Kidney (tissue), 14 donors: ENCODE data around the gene PLA2G2D. TPM values are rescaled to one million over a fixed set of nuclear protein-coding genes. Genes with fewer than 3 reads are reported as not detected.

Experiments
- DNase-seq, 5 donors: peaks; one replicate each; pipeline ENCODE4 v3.0.0-alpha.2; 2013 to 2020
- FAIRE-seq: peaks from 2 replicates; lab custom pipeline; 2012; peaks lifted over from hg19 to GRCh38; lab: Jason Lieb, UNC
- H3K27ac ChIP-seq, 2 donors: one replicate each; pipeline ENCODE4 v1.7.0; 2013; ENCODE audit warnings: low read depth in 2 of 2, low read length in 2 of 2, inconsistent platforms in 1 of 2
- H3K27me3 ChIP-seq: one replicate; pipeline ENCODE4 v1.7.1; 2013; ENCODE audit warnings: low read length, inconsistent platforms; ENCODE audit not compliant: control insufficient read depth, insufficient read depth
- H3K36me3 ChIP-seq, 3 donors: one replicate each; pipeline versions ENCODE4 v1.7.0 to v1.7.1; 2013; ENCODE audit warnings: low read length in 3 of 3, control low read depth in 1 of 3, inconsistent platforms in 1 of 3; ENCODE audit not compliant: insufficient read depth in 3 of 3, control insufficient read depth in 2 of 3
- H3K4me1 ChIP-seq, 3 donors: one replicate each; pipeline versions ENCODE4 v1.7.0 to v1.7.1; 2013; ENCODE audit warnings: low read length in 3 of 3, inconsistent platforms in 1 of 3, low read depth in 1 of 3; ENCODE audit not compliant: control insufficient read depth in 2 of 3, insufficient read depth in 2 of 3
- H3K4me3 ChIP-seq, 3 donors: one replicate each; pipeline versions ENCODE4 v1.7.0 to v1.8.1; 2013; ENCODE audit warnings: low read length in 3 of 3, control low read depth in 1 of 3, inconsistent platforms in 1 of 3
- H3K9ac ChIP-seq, 3 donors: one replicate each; pipeline versions ENCODE4 v1.7.0 to v1.7.1; 2013; ENCODE audit warnings: low read length in 3 of 3, control low read depth in 1 of 3, inconsistent platforms in 1 of 3
- H3K9me3 ChIP-seq, 3 donors: one replicate each; pipeline versions ENCODE4 v1.7.0 to v1.7.1; 2013; ENCODE audit warnings: low read length in 3 of 3, control low read depth in 1 of 3, inconsistent platforms in 1 of 3; ENCODE audit not compliant: control insufficient read depth in 2 of 3, insufficient read depth in 1 of 3
- CTCF ChIP-seq: IDR thresholded peaks from 3 replicates; pipeline ENCODE4 v1.5.1; 2012; ENCODE audit warnings: mild to moderate bottlenecking, moderate library complexity, borderline replicate concordance; ENCODE audit not compliant: insufficient read depth; ENCODE audit errors: extremely low read depth
- intact Hi-C: fragments of 100-400 bp; cut with DNase I; formaldehyde crosslinking; loops from one replicate; pipeline ENCODE4 v1.11.1; 2022
- polyA plus RNA-seq: library from polyadenylated mRNA; stranded (reverse); fragments of 350-450 nt; fragmentation: Illumina TruSeq; extraction: RNeasy Lipid Tissue Mini Kit (QIAGEN cat#74804); gene quantifications from one replicate; pipeline ENCODE4 v1.2.3, GENCODE V29; 2014; ENCODE audit warnings: low read depth, low replicate concordance; ENCODE audit not compliant: insufficient read depth
- total RNA-seq: library from RNA; stranded (reverse); fragmentation: NEBNext Ultra II Directional; extraction: Animal tissue kit (Norgen Biotek cat#: 25700); gene quantifications from one replicate; pipeline ENCODE4 v1.2.1, GENCODE V29; 2021
- donor health status: control.
- donor health status: control.
- donor health status: control.
- donor health status: control.
- donor health status: control.
- donor health status: DM: yes; HTN: yes; CAD: no.
- donor health status: Normal renal cell carcinoma (clear cell type).

PLA2G2D gene
- total and polyA plus RNA-seq, 2 donors from 2014 or later = 1.1 TPM; not detected in 1

- no peaks in the 10 kb centered on the region for H3K4me1 ChIP-seq
- intact Hi-C loops = no loop called here
- H3K27ac ChIP-seq = no peak overlapping the region
- FAIRE-seq (no peak), DNase-seq (no peak)
- H3K9me3 ChIP-seq = no peaks in the 10 kb centered on the region
- H3K27me3 ChIP-seq = no peaks in the 10 kb centered on the region
- H3K4me3 ChIP-seq = no peak overlapping the region
- TF ChIP-seq CTCF = no peak
- no peak overlapping the region for H3K9ac ChIP-seq
- H3K36me3 ChIP-seq = no peaks in the 10 kb centered on the region
Observed at GRCh38 chr1:20109223-20109856, 10.0 kb downstream of the PLA2G2D start.

- no peak overlapping the region for H3K4me3 ChIP-seq
- H3K4me1 ChIP-seq = no peaks in the 10 kb centered on the region
- H3K9ac ChIP-seq = no peak overlapping the region
- intact Hi-C loops = no loop called here
- DNase-seq (no peak), FAIRE-seq (no peak)
- TF ChIP-seq CTCF = no peak
- no peaks in the 10 kb centered on the region for H3K9me3 ChIP-seq
- no peak overlapping the region for H3K27ac ChIP-seq
- no peaks in the 10 kb centered on the region for H3K27me3 ChIP-seq
- no peaks in the 10 kb centered on the region for H3K36me3 ChIP-seq
Observed at GRCh38 chr1:20108366-20109123, 10.8 kb downstream of the PLA2G2D start.

DNA sequence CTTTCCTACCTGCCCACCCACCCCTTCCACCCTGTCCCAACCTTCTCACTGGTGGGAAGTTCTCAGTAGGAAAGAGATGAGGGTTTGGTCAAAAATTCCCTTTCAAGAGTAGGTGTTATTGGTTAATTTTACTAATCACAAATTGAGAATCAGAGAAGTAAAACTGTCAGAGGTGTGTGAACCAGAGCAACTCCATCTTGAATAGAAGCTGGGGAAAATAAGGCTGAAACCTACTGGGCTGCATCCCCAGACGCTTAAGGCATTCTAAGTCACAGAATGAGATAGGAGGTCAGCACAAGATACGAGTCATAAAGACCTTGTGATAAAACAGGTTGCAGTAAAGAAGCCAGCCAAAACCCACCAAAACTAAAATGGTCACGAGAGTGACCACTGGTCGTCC, 11.5 kb downstream of the PLA2G2D start:
- no peaks in the 10 kb centered on the region for H3K36me3 ChIP-seq
- H3K9me3 ChIP-seq = no peaks in the 10 kb centered on the region
- no peak overlapping the region for H3K9ac ChIP-seq
- no peak for TF ChIP-seq CTCF
- no peak overlapping the region for H3K4me3 ChIP-seq
- no peak overlapping the region for H3K27ac ChIP-seq
- no peak for DNase-seq
- no peak for FAIRE-seq
- intact Hi-C loops = no loop called here
- H3K4me1 ChIP-seq = no peaks in the 10 kb centered on the region
- H3K27me3 ChIP-seq = no peaks in the 10 kb centered on the region
